IMR-90 (cell line): ENCODE results near the gene FNBP1.

ENCODE experiments used
- BHLHE40 ChIP-seq: fragments of 150-350 bp; IDR thresholded peaks from 2 replicates; pipeline ENCODE4 v1.6.1; 2016; ENCODE audit warnings: mild to moderate bottlenecking, low read depth, low read length
- CEBPB ChIP-seq: IDR thresholded peaks from 2 replicates; pipeline ENCODE4 v1.6.1; 2012; ENCODE audit warnings: low read depth, low read length, improper control_type of control experiment
- CTCF ChIP-seq: conservative IDR thresholded peaks from 2 replicates; pipeline ENCODE4 v1.5.1; 2012; ENCODE audit warnings: mild to moderate bottlenecking, low read depth, low read length, improper control_type of control experiment
- ELK1 ChIP-seq: fragments of 150-350 bp; IDR thresholded peaks from 2 replicates; pipeline ENCODE4 v1.6.1; 2016; ENCODE audit warnings: low read depth, mild to moderate bottlenecking, low read length, moderate library complexity, borderline replicate concordance
- MAFK ChIP-seq: IDR thresholded peaks from 2 replicates; pipeline ENCODE4 v1.6.1; 2012; ENCODE audit warnings: low read depth, low read length, improper control_type of control experiment
- MAZ ChIP-seq: IDR thresholded peaks from 2 replicates; pipeline ENCODE4 v1.6.1; 2012; ENCODE audit warnings: low read depth, mild to moderate bottlenecking, low read length, improper control_type of control experiment, moderate library complexity, borderline replicate concordance
- MXI1 ChIP-seq: IDR thresholded peaks from 2 replicates; pipeline ENCODE4 v1.6.1; 2012; ENCODE audit warnings: low read depth, mild to moderate bottlenecking, low read length, moderate library complexity, borderline replicate concordance
- NFE2L2 ChIP-seq: fragments of 150-350 bp; IDR thresholded peaks from 2 replicates; pipeline ENCODE4 v1.6.1; 2016; ENCODE audit warnings: low read depth, mild to moderate bottlenecking, low read length
- POLR2A ChIP-seq: IDR thresholded peaks from 2 replicates; pipeline ENCODE4 v1.6.1; 2012; ENCODE audit warnings: mild to moderate bottlenecking, low read depth, low read length
- RAD21 ChIP-seq: IDR thresholded peaks from 2 replicates; pipeline ENCODE4 v1.6.1; 2012; ENCODE audit warnings: low read length, improper control_type of control experiment
- RFX5 ChIP-seq: IDR thresholded peaks from 2 replicates; pipeline ENCODE4 v1.8.0; 2012; ENCODE audit warnings: low read depth, mild to moderate bottlenecking, low read length, moderate library complexity
- SMC3 ChIP-seq: fragments of 150-350 bp; IDR thresholded peaks from 2 replicates; pipeline ENCODE4 v1.6.1; 2016; ENCODE audit warnings: low read depth, mild to moderate bottlenecking, antibody characterized with exemption, low read length, moderate library complexity

GRCh38 chr9:129854588-129855110, 188.3 kb downstream of the FNBP1 start:
- TF ChIP-seq POLR2A (no peak), RAD21 (no peak), CTCF (no peak), MAFK (no peak), RFX5 (no peak), ELK1 (no peak), NFE2L2 (no peak), CEBPB (no peak), SMC3 (no peak), BHLHE40 (no peak), MXI1 (no peak), MAZ (no peak)
